ENCODE results near the gene SLC26A8.
"Not testable (repeated sequence)": the region's sequence is repeated elsewhere in the genome, so short reads cannot be mapped to it uniquely, and the experiment has no call there.

Gene SLC26A8

DNA sequence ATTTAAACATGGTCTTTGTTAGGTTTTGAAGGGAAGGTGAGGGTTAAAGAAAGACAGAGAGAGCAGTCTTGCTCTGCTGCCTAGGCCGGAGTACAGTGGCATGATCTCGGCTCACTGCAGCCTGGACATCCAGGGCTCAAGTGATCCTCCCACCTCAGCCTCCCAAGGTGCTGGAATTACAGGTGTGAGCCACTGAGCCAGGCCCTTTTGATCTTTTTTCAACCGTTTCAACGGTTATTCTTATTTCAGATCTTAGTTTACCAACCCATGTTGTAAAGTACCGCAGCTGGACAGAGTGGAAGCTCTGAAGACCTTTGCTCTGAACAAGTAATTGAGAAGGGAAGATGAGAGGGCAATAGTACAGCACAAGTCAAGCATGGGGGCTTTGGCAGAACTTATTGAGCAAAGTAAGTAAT is 102.3 kb downstream of the SLC26A8 start:
- peak overlapping the region in 1 of 21 experiments; percentile 91 for H3K27ac ChIP-seq
- H3K4me3 ChIP-seq = no peak overlapping the region

GRCh38 chr6:35920793-35921732 is 103.4 kb downstream of the SLC26A8 start, which contains the start of gene SRPK1:
Gene SRPK1, minus strand, starts transcription at chr6:35921098. Its CDS starts 42 bp downstream, at chr6:35921056.
- Histone ChIP-seq H3K4me3 (peak within 1 kb of the TSS; percentile 72 to 96 (median 93)), H3K27ac (peak within 1 kb of the TSS; percentile 77 to 95 (median 87))

DNA sequence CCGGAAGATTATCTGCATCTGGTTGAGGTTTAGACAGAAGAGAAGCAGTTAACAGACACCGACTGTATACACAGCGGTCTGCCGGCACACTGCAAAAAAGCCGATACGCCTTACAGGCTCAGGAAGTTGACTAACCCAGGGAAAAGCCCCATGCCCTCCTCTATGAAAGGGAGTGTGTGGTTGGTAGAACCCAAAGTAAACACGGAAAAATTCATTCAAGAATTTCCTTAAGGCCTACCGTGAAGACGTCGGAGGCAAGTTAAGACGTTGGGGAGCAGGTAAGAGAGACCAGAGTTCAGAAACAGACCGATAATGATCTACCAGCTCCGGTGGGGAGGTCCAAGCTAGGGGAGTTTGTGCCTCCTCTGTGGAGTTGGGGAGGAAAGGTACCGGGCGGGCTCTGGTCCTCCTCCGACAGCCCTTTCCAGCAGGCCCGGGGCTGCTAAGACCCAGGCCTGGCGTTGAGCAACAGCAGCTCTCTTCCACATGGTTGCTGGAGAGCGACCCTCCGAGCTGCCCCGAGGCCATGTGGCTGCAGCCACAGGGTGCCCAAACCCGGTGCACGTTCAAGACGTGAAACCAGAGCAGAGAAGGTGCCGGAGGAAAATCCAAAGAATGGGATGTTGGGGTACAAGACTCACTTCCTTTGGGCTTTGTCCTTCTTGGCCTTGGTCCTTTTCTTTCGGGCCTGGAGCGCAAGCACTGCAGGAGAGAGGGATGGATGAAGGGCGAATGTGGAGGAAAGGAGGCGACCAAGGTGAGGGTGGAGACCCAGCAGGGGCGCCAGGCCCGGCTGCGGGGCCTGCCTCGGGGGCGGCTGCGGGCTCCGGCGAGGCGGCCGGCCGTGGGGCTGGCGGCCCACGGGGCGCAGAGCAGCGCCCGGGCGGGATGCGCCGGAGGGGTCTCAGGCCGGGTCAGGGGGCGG is 104.4 kb downstream of the SLC26A8 start:
- H3K4me3 ChIP-seq = peak overlapping the region; percentile 72 to 96 (median 93)
- H3K27ac ChIP-seq = peak overlapping the region; percentile 77 to 95 (median 87)

DNA sequence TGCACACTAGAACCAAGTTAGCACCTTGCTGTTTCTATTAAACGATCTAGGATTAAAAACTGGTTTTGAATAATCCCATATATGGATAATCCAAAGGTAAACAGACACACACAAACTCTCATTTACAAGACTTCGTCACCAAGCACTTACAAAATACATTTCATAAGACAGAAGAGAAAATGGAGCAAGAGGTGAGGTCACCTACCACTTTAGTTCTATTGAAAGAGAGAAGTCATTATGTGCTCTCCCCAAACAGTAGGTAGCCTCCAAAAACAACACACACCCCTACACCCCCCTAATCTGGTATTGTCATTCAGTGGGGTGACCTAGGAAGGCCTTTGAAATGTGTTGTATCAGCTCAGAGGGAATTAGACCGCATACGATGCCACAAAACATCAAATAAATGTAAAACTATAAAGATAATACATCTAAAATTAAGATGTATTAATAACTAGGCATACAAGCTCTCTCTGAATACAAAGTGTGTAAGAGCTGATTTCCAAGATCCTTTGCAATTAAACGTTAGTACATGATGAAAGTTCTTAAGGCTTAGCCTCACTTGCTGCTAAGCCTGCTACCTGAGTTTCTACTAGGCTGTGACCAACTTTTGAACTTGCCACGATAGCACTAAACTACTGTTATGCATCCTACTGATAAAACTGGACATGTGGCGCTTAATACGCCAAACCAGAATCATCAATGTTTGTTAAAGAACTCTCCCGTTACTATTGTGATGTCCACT is 105.2 kb downstream of the SLC26A8 start:
- Histone ChIP-seq H3K27ac (peak overlapping the region in 19 of 21 experiments; percentile 68 to 95 (median 88)), H3K4me3 (peak overlapping the region; percentile 72 to 96 (median 93))

DNA sequence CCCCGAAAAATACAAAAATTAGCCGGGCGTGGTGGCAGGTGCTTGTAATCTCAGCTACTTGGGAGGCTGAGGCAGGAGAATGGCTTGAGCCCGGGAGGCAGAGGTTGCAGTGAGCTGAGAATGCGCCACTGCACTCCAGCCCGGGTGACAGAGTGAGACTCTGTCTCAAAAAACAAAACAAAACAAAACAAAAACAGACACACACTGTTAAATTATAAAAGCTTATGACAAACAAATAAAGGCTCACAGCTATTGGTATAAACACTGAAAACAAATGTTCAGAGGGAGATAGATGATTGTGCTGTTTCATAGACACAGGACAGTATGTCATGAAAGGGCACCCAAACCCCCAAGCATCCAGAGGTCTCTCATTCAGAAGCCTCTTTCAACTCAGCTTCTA is 107.5 kb downstream of the SLC26A8 start:
- not testable (repeated sequence) for H3K4me3 ChIP-seq, H3K27ac ChIP-seq

DNA sequence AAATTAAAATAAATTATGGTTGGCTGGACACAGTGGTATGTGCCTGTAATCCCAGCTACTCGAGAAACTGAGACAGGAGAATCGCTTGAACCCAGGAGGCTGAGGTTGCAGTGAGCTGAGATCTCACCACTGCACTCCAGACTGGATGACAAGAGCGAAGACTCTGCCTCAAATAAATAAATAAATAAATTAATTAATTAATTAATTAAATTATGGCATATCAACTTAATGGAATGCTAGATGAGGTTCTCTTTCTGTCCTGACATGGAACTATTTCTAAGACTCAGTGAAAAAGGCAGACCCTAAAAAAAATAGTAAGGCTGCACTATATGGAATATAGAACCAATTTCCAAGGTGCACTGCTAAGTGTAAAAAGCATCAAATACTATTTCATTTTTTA is 108.4 kb downstream of the SLC26A8 start:
- H3K4me3 ChIP-seq = no peak overlapping the region
- H3K27ac ChIP-seq = no peak overlapping the region

GRCh38 chr6:35914536-35914935 is 109.9 kb downstream of the SLC26A8 start:
- H3K4me3 ChIP-seq = no peak overlapping the region
- no peak overlapping the region for H3K27ac ChIP-seq

DNA sequence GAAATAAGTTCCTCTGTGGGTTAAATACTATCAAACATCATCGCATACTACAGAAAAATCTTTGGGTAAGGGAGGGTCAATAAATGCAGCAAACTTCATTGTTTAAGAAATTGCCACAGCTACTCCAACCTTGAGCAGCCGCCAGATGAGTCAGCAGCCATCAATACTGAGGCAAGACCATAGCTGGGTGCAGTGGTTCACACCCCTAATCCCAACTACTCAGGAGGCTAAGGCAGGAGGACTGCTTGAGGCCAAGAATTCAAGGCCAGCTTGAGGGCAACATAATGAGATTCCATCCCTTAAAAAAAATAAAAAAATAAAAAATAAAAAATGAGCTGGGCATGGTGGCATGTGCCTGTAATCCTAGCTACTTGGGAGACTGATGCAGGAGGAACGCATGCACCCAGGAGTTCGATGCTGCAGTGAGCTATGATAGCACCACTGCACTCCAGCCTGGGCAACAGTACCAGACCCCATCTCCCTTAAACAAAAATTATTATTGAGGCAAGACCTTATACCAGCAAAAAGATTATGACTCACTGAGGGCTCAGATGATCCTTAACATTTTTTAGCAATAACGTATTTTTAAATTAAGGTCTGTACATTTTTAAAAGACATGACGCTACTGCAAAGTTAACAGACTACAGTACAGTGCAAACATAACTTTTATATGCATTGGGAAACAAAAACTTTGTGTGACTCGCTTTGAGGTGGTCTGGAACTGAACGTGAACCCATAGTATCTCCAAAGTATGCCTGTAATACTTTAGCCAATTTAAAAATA is 112.4 kb downstream of the SLC26A8 start:
- no peak overlapping the region for H3K27ac ChIP-seq
- H3K4me3 ChIP-seq = no peak overlapping the region

DNA sequence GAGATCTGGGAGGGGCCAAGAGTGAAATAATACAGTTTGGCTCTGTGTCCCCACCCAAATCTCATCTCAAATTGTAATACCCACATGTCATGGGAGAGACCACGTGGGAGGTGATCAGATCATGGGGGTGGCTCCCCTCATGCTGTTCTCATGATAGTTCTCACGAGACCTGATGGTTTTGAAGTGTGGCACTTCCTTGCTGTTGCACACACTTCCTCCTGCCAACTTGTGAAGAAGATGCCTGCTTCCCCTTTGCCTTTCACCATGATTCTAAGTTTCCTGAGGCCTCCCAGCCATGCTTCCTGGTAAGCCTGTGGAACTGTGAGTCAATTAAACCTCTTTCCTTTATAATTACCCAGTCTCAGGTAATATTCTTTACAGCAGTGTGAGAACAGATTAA is 114.9 kb downstream of the SLC26A8 start:
- not testable (repeated sequence) for H3K27ac ChIP-seq, H3K4me3 ChIP-seq

DNA sequence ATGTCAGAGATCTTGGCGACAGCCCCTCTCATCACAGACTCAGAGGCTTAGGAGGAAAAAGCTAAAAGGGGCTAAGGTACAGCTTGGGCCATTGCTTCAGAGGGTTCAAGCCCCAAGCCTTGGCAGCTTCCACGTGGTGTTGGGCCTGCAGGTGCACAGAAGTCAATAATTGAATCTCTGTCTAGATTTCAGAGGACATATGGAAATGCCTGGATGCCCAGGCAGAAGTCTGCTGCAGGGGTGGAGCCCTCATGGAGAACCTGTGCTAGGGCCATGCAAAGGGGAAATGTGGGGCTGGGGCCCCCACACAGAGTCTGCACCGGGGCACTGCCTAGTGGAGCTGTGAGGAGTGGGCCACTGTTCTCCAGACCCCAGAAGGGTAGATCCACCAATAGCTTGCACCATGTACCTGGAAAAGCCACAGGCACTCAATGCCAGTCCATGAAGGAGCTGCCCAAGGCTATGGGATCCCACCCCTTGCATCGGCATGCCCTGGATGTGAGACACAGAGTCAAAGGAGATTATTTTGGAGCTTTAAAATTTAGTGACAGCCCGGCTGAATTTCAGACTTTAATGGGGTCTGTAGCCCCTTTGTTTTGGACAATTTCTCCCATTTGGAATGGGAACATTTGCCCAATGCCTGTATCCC is 115.6 kb downstream of the SLC26A8 start:
- not testable (repeated sequence) for H3K4me3 ChIP-seq, H3K27ac ChIP-seq

GRCh38 chr6:35907750-35908149 is 116.7 kb downstream of the SLC26A8 start:
- H3K4me3 ChIP-seq = no peak overlapping the region
- H3K27ac ChIP-seq = no peak overlapping the region

GRCh38 chr6:35906499-35906846 is 118.0 kb downstream of the SLC26A8 start:
- Histone ChIP-seq H3K4me3 (no peak overlapping the region), H3K27ac (no peak overlapping the region)

DNA sequence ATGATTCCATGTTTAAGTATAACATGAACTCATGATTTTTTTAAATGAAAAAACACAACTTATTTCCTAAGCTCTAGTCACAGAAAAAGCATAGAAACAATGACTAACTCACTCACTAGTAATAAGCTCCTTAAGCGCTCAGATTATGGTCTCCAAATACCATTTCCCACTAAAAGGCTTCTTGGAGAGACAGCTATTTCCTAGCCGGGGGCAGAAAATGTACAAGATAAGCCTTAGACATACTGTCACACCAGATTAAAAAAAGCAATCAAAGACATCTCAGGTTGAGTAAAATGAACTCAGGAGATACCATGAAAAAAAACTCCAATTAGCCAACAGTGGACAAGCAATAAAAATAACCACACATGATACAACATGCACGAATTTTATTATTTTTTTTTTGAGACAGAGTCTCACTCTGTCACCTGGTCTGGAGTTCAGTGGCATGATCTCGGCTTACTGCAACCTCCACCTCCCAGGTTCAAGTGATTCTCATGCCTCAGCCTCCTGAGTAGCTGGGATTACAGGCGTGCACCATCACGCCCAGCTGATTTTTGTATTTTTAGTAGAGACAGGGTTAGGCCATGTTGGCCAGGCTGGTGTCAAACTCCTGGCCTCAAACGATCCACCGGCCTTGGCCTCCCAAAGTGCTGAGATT is 118.5 kb downstream of the SLC26A8 start:
- no peak overlapping the region for H3K27ac ChIP-seq
- H3K4me3 ChIP-seq = no peak overlapping the region

- no peak overlapping the region for H3K27ac ChIP-seq
- H3K4me3 ChIP-seq = no peak overlapping the region
Observed at GRCh38 chr6:35905141-35905785, 119.2 kb downstream of the SLC26A8 start.

DNA sequence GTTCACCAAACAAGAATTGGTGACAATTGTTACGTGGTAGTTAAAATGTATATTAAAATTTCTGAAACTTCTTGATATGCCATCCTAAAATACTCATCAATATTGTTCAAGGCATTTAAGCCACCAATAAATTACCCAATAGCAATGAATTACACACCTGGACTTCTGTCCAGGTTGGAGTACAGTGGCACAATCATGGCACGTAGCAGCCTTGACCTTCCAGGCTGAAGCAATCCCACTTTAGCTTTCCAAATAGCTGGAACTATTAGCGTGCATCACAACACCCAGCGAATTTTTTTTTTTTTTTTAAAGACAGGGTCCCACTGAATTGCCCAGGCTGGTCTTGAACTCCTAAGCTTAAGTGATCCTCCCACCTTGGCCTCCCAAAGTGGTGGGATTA is 120.8 kb downstream of the SLC26A8 start:
- Histone ChIP-seq H3K27ac (no peak overlapping the region), H3K4me3 (no peak overlapping the region)

- H3K27ac ChIP-seq = no peak overlapping the region
Observed at GRCh38 chr6:35900448-35900847, 124.0 kb downstream of the SLC26A8 start.

GRCh38 chr6:35898003-35898402 is 126.4 kb downstream of the SLC26A8 start:
- H3K27ac ChIP-seq = no peak overlapping the region
- H3K4me3 ChIP-seq = no peak overlapping the region

More at GRCh38 chr6:35900448-35900847, 124.0 kb downstream of the SLC26A8 start:
- no peak overlapping the region for H3K4me3 ChIP-seq

Data from skin epidermis (tissue), 12 donors.